ENCODE results near the gene KRTAP10-5. TPM values are rescaled to one million over a fixed set of nuclear protein-coding genes. Genes with fewer than 3 reads are reported as not detected.
"Not testable (repeated sequence)": the region's sequence is repeated elsewhere in the genome, so short reads cannot be mapped to it uniquely, and the experiment has no call there.

KRTAP10-5 gene
- total RNA-seq, 4 donors from 2014 or later = not detected

- Histone ChIP-seq H3K4me1 (no peaks in the 10 kb centered on the region), H3K27me3 (peaks cover 0 to 34% (median 0%) of the 10 kb centered on the region in 4 donors), H3K36me3 (no peaks in the 10 kb centered on the region), H3K4me3 (no peak within 1 kb of the TSS), H3K9me3 (peaks cover 0 to 18% (median 4%) of the 10 kb centered on the region in 4 donors), H3K27ac (replicated peaks in 1 of 4) (no peak within 1 kb of the TSS)
- TF ChIP-seq POLR2A (IDR thresholded peaks at IDR 0.05; ENCODE audit: low read depth) (no peak), CTCF (IDR thresholded peaks at IDR 0.05) (no peak), POLR2AphosphoS5 (IDR thresholded peaks at IDR 0.05) (no peak)
- 71% methylated on average over 5 of the region's 5 CpGs for WGBS
- intact Hi-C loops (cut with DNase I) = no loop called here
- peak; percentile 55 for DNase-seq (ENCODE audit: extremely low spot score)
Measured at GRCh38 chr21:44558695-44559094, 21.7 kb downstream of the KRTAP10-5 start, which contains the start of gene KRTAP10-3. TSS of gene KRTAP10-3 (minus strand) at chr21:44558795. CDS start at chr21:44558715, 80 bp downstream.

DNA sequence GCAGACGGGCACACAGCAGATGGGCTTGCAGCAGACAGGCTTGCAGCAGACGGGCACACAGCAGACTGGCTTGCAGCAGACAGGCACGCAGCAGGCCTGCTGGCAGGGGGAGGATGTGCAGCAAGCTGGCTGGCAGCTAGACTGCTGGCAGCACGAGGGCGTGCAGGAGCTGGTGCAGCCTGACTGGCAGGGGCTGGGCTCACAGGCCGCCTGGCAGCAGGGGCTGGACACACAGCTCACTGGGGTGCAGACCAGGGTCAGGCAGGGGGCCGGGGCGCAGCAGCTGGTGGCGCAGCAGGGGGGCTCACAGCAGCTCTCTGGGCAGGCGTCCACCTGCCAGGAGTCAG, 22.1 kb downstream of the KRTAP10-5 start:
- H3K27ac ChIP-seq (replicated peaks in 1 of 4); H3K36me3 ChIP-seq; H3K4me3 ChIP-seq; DNase-seq (ENCODE audit: extremely low spot score); H3K4me1 ChIP-seq; intact Hi-C loops (cut with DNase I): not testable (repeated sequence)
- Histone ChIP-seq H3K9me3 (peaks cover 0 to 18% (median 4%) of the 10 kb centered on the region in 4 donors), H3K27me3 (peaks cover 0 to 34% (median 0%) of the 10 kb centered on the region in 4 donors)
- 75% methylated on average over 10 of the region's 10 CpGs for WGBS

GRCh38 chr21:44557491-44558328, 22.7 kb downstream of the KRTAP10-5 start:
- DNase-seq (ENCODE audit: extremely low spot score) = peak; percentile 90
- H3K27me3 ChIP-seq = peaks cover 0 to 34% (median 0%) of the 10 kb centered on the region in 4 donors
- no peak overlapping the region for H3K27ac ChIP-seq (replicated peaks in 1 of 4)
- WGBS = 68% methylated on average over 30 of the region's 30 CpGs
- no peaks in the 10 kb centered on the region for H3K36me3 ChIP-seq
- no peak overlapping the region for H3K4me3 ChIP-seq
- no peaks in the 10 kb centered on the region for H3K4me1 ChIP-seq
- peaks cover 0 to 15% (median 4%) of the 10 kb centered on the region in 4 donors for H3K9me3 ChIP-seq
- TF ChIP-seq EP300 (IDR thresholded peaks at IDR 0.05) = no peak
- TF ChIP-seq CTCF (IDR thresholded peaks at IDR 0.05) = no peak
- TF ChIP-seq POLR2AphosphoS5 (IDR thresholded peaks at IDR 0.05) = no peak
- TF ChIP-seq POLR2A (IDR thresholded peaks at IDR 0.05; ENCODE audit: low read depth) = no peak
- intact Hi-C loops (cut with DNase I) = no loop called here

DNA sequence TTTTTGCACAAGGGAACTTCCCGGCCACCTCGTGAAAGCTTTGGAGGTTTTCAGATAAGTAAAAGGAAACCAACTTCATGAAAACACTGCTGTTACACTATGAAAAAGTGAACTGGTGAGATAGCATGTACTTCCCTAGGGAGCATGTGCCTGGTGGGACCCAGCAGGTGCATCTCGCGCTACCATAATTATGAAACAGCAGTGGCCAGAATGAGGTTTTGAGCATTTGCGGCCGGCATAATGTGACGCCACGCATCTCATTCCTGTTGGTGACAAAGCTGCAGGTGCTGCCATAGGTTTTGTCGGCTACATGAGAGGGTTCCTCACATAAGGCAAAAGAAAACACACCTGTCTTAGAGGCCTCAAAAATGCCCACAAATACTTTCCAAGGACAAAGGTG, 23.5 kb downstream of the KRTAP10-5 start:
- 84% methylated on average over 9 of the region's 9 CpGs for WGBS
- Histone ChIP-seq H3K4me3 (no peak overlapping the region), H3K4me1 (no peaks in the 10 kb centered on the region), H3K36me3 (no peaks in the 10 kb centered on the region), H3K27ac (replicated peaks in 1 of 4) (no peak overlapping the region), H3K27me3 (peaks cover 0 to 37% (median 0%) of the 10 kb centered on the region in 4 donors), H3K9me3 (peaks cover 0 to 12% (median 2%) of the 10 kb centered on the region in 4 donors)
- no peak for TF ChIP-seq POLR2AphosphoS5 (IDR thresholded peaks at IDR 0.05)
- no peak for TF ChIP-seq CTCF (IDR thresholded peaks at IDR 0.05)
- no peak for TF ChIP-seq EP300 (IDR thresholded peaks at IDR 0.05)
- no peak for TF ChIP-seq POLR2A (IDR thresholded peaks at IDR 0.05; ENCODE audit: low read depth)
- DNase-seq (ENCODE audit: extremely low spot score) = peak; percentile 78
- intact Hi-C loops (cut with DNase I) = no loop called here

GRCh38 chr21:44555200-44555875, 25.1 kb downstream of the KRTAP10-5 start:
- intact Hi-C loops (cut with DNase I) = no loop called here
- peak; percentile 88 for DNase-seq (ENCODE audit: extremely low spot score)
- H3K4me1 ChIP-seq = no peaks in the 10 kb centered on the region
- H3K27ac ChIP-seq (replicated peaks in 1 of 4) = no peak overlapping the region
- peaks cover 0 to 12% (median 2%) of the 10 kb centered on the region in 4 donors for H3K9me3 ChIP-seq
- H3K27me3 ChIP-seq = peaks cover 0 to 47% (median 0%) of the 10 kb centered on the region in 4 donors
- WGBS = 69% methylated on average over 13 of the region's 13 CpGs
- H3K36me3 ChIP-seq = no peaks in the 10 kb centered on the region
- no peak overlapping the region for H3K4me3 ChIP-seq
- TF ChIP-seq POLR2AphosphoS5 (IDR thresholded peaks at IDR 0.05) (no peak), POLR2A (IDR thresholded peaks at IDR 0.05; ENCODE audit: low read depth) (no peak), CTCF (IDR thresholded peaks at IDR 0.05) (no peak), EP300 (IDR thresholded peaks at IDR 0.05) (no peak)
